Prostate gland (tissue), 2 donors: ENCODE data around the gene CHEK1. TPM values are rescaled to one million over a fixed set of nuclear protein-coding genes. Genes with fewer than 3 reads are reported as not detected.
A peak's percentile ranks its signal among the peaks of the same experiment; 100 is the strongest.

Source experiments
- DNase-seq: peaks from one replicate; pipeline ENCODE4 v3.0.0-alpha.2; 2019; ENCODE audit warnings: low spot score
- H3K27ac ChIP-seq, 2 donors: fragments of 200-600 bp; sonication (generic); 2 replicates each; pipeline ENCODE4 v1.5.1; 2017 to 2019
- H3K27me3 ChIP-seq: fragments of 200-600 bp; sonication (generic); replicated peaks from 2 replicates; pipeline ENCODE4 v1.5.1; 2019; ENCODE audit not compliant: insufficient read depth
- H3K36me3 ChIP-seq, 2 donors: fragments of 200-600 bp; sonication (generic); 1 replicate in 1 of 2; 2 replicates in 1 of 2; pipeline versions ENCODE4 v1.5.1 to v1.8.1; 2017 to 2019
- H3K4me1 ChIP-seq: fragments of 200-600 bp; sonication (generic); replicated peaks from 2 replicates; pipeline ENCODE4 v1.5.1; 2019
- H3K4me3 ChIP-seq, 2 donors: fragments of 200-600 bp; sonication (generic); 2 replicates each; pipeline ENCODE4 v1.5.1; 2017 to 2019
- H3K9me3 ChIP-seq: fragments of 200-600 bp; sonication (generic); 2 replicates; pipeline ENCODE4 v1.5.1; 2017
- POLR2A ChIP-seq: fragments of 450-650 bp; IDR thresholded peaks from one replicate; pipeline ENCODE4 v1.6.1; 2016; ENCODE audit warnings: antibody characterized with exemption, mild to moderate bottlenecking
- POLR2AphosphoS5 ChIP-seq: sonication (generic); formaldehyde crosslinking; IDR thresholded peaks from one replicate; pipeline ENCODE4 v1.6.1; 2017; ENCODE audit warnings: antibody characterized with exemption
- WGBS: methylation state at CpG from one replicate; pipeline ENCODE4 v1.1.5; 2018; 5-methylcytosine and 5-hydroxymethylcytosine counted together
- intact Hi-C: fragments of 100-400 bp; cut with DNase I; formaldehyde crosslinking; loops from one replicate; pipeline ENCODE4 v1.14.2; 2022
- total RNA-seq, 2 donors: library from RNA; depleted of rRNA; stranded (reverse); fragments of >200 nt; gene quantifications; one replicate each; pipeline ENCODE4 v1.1.0, GENCODE V29; 2016
- TF ChIP-seq, protein P1 (sequence below), 4 experiments: fragments of 200-600 bp in 2 of 4; fragments of 450-650 bp in 2 of 4; sonication (generic) in 2 of 4; IDR thresholded peaks; 1 replicate in 3 of 4; 2 replicates in 1 of 4; pipeline ENCODE4 v1.5.1; 2016 to 2019; ENCODE audit warnings: antibody characterized with exemption in 4 of 4, mild to moderate bottlenecking in 2 of 4, moderate library complexity in 2 of 4

The CHEK1 gene
- total RNA-seq, 2 donors from 2014 or later = 3.2 to 20.3 TPM

DNA sequence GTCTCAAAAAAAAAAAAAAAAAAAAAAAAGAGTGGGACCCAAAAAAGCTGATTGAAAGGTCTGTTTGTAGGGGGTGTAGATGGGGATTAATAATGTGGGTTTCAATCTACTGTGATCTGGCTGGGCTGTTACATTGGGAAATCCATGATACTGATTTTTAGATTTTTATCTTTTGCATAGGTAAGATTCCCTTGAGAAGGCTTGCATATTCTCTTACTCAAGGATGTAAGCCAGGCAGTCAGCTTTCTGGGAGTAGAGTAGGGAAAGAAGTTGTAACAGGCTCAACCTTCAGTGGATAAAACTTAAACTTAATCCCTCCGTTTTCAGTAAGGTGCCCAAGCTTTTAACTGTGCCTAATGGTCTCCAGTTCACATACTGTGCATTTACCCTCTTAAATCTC is 1.9 kb upstream of the CHEK1 start:
- no peak overlapping the region for H3K4me3 ChIP-seq
- WGBS = 87% methylated on average over 1 of the region's 1 CpG
- H3K27me3 ChIP-seq = no peaks in the 10 kb centered on the region
- intact Hi-C loops = no loop called here
- H3K4me1 ChIP-seq = no peaks in the 10 kb centered on the region
- H3K9me3 ChIP-seq = no peaks in the 10 kb centered on the region
- H3K36me3 ChIP-seq = peaks cover 4 to 5% of the 10 kb centered on the region in 2 donors
- DNase-seq = no peak
- H3K27ac ChIP-seq = no peak overlapping the region
- TF ChIP-seq POLR2AphosphoS5 (no peak), POLR2A (no peak)
- TF ChIP-seq, protein P1, sequence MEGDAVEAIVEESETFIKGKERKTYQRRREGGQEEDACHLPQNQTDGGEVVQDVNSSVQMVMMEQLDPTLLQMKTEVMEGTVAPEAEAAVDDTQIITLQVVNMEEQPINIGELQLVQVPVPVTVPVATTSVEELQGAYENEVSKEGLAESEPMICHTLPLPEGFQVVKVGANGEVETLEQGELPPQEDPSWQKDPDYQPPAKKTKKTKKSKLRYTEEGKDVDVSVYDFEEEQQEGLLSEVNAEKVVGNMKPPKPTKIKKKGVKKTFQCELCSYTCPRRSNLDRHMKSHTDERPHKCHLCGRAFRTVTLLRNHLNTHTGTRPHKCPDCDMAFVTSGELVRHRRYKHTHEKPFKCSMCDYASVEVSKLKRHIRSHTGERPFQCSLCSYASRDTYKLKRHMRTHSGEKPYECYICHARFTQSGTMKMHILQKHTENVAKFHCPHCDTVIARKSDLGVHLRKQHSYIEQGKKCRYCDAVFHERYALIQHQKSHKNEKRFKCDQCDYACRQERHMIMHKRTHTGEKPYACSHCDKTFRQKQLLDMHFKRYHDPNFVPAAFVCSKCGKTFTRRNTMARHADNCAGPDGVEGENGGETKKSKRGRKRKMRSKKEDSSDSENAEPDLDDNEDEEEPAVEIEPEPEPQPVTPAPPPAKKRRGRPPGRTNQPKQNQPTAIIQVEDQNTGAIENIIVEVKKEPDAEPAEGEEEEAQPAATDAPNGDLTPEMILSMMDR (IDR thresholded peaks at IDR 0.05) = no peak

DNA sequence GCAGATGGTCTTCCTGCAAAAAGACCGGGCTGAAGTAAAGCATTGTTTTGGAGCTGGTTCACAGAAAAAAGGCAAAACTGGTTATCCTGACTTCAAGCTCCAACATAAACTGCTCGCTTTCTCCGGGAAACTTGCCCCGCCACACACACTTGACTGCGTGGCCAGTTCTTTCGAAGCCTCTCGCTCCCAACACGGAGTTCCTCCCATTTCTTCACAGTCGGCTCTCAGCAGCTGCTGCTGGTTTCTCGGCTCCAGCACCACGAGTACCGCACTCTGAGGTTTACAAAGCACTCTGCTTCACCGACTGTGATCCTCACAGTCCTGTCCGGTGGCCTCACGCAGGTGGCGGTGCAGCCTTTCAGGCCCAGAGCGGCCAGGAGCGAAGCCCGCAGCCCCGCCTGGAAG is 264 bp downstream of the CHEK1 start:
- Histone ChIP-seq H3K9me3 (no peaks in the 10 kb centered on the region), H3K4me1 (no peaks in the 10 kb centered on the region), H3K27me3 (no peaks in the 10 kb centered on the region), H3K4me3 (peak overlapping the region; percentile 63 to 66), H3K36me3 (no peaks in the 10 kb centered on the region), H3K27ac (peak overlapping the region; percentile 94)
- no peak for DNase-seq
- intact Hi-C loops = loop anchor here (1.0 kb wide), 1 partner anchor 33 kb away; the partner anchor contains the start of gene STT3A
- WGBS = 2% methylated on average over 20 of the region's 20 CpGs
- TF ChIP-seq, protein P1 (IDR thresholded peaks at IDR 0.05) = no peak
- TF ChIP-seq POLR2AphosphoS5 = no peak
- TF ChIP-seq POLR2A = no peak

DNA sequence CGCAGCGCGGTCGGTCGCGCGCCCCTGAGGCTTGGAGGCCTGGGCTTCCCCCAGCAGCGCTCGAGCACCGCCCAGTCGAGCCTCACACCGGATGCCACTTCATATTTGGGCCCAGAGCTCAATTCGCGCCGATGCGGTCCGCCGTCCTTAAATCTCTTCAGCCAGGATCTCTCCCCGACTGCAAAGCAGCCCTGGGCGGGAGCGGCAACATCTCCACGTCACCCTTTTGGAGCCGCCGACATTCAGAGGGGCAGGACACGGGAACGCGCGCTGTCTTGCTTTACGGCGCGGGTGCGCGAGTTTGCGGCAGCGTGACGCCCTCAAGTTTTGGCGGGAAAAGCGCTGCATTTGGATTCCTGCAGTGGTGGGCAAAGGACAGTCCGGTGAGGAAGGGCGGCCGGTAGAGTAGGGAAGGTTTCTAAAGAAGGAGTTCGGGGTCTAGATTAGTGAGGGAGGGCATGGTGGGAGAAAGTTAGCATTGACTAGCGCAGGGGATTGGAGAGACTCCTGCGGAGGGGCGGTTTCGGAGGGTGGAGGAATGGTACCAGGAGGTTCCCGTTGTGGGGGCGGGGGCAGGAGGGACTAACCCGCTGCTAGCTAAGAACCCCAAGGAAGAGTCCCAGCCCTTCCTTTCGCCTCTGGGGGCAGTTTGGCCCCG is 796 bp downstream of the CHEK1 start:
- intact Hi-C loops = loop anchor here (1.0 to 2.0 kb wide), 2 partner anchors 33 to 249 kb away; partner anchors contain the start of gene STT3A

DNA sequence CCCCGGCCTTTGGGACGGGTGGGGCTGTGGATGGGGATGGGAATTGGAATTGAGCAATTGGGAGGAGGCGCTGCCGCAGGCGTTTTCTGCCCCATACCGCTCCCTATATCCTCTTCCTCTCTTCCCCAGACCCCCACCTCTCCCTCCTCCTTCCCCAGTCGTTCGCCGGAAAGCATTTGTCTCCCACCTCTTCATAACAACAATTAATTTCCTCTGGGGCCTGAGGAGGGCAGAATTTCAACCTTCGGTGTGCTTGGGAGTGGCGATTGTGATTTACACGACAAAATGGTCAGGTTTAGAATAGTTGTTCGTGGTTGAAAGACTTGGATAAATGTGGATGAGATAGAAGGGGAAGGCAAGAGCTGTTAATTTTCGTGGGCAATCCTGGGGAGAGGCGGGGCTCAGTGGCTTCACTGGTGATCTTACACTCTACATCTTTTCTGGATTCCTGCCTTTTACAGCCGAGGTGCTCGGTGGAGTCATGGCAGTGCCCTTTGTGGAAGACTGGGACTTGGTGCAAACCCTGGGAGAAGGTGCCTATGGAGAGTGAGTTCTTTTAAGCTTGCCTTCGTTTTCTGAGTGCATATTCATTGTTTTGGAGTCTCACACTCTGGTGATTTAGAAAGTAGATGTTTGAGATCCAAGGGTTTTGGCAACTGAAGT is 1.5 kb downstream of the CHEK1 start:
- DNase-seq = no peak
- H3K27me3 ChIP-seq = no peaks in the 10 kb centered on the region
- intact Hi-C loops = loop anchor here (2.0 kb wide), 1 partner anchor 248 kb away; no protein-coding TSS in a partner anchor
- no peaks in the 10 kb centered on the region for H3K9me3 ChIP-seq
- peak overlapping the region; percentile 94 for H3K27ac ChIP-seq
- peak overlapping the region; percentile 63 to 66 for H3K4me3 ChIP-seq
- under 1% methylated on average over 18 of the region's 18 CpGs for WGBS
- H3K4me1 ChIP-seq = no peaks in the 10 kb centered on the region
- TF ChIP-seq POLR2A = no peak
- TF ChIP-seq, protein P1 (IDR thresholded peaks at IDR 0.05) = no peak
- TF ChIP-seq POLR2AphosphoS5 = no peak
- no peaks in the 10 kb centered on the region for H3K36me3 ChIP-seq

More for the DNA sequence above, 796 bp downstream of the CHEK1 start:
- Histone ChIP-seq H3K27me3 (no peaks in the 10 kb centered on the region), H3K4me3 (peak overlapping the region; percentile 63 to 66), H3K36me3 (no peaks in the 10 kb centered on the region), H3K9me3 (no peaks in the 10 kb centered on the region), H3K4me1 (no peaks in the 10 kb centered on the region), H3K27ac (peak overlapping the region; percentile 94)
- WGBS = under 1% methylated on average over 51 of the region's 51 CpGs
- peak; percentile 82 for DNase-seq
- TF ChIP-seq, protein P1 (IDR thresholded peaks at IDR 0.05) = peak in 1 of 4 experiments; percentile 15
- TF ChIP-seq POLR2A = peak; percentile 76
- TF ChIP-seq POLR2AphosphoS5 = peak; percentile 92
